HG03064 (cell line): Measurements from ENCODE around the gene NTN1.

Experiments
- ATAC-seq: cut with Tn5 transposase; IDR thresholded peaks from one replicate; pipeline ENCODE4 v1.9.1; 2021; ENCODE audit warnings: low read depth; ENCODE audit not compliant: unreplicated experiment

The NTN1 gene

GRCh38 chr17:9227819-9228407, 206.6 kb downstream of the NTN1 start:
- no peak for ATAC-seq

- no peak for ATAC-seq
Observed at GRCh38 chr17:9228408-9229159, 207.3 kb downstream of the NTN1 start.

GRCh38 chr17:9229160-9229825, 208.0 kb downstream of the NTN1 start:
- ATAC-seq = no peak

GRCh38 chr17:9229826-9230201, 208.5 kb downstream of the NTN1 start:
- ATAC-seq = no peak

GRCh38 chr17:9230346-9230745, 209.0 kb downstream of the NTN1 start:
- ATAC-seq = no peak

GRCh38 chr17:9230861-9231260, 209.6 kb downstream of the NTN1 start:
- no peak for ATAC-seq

GRCh38 chr17:9231449-9232154, 210.3 kb downstream of the NTN1 start:
- ATAC-seq = no peak

GRCh38 chr17:9232155-9232475, 210.8 kb downstream of the NTN1 start:
- no peak for ATAC-seq

GRCh38 chr17:9232591-9233270, 211.4 kb downstream of the NTN1 start:
- ATAC-seq = no peak

- no peak for ATAC-seq
Observed at GRCh38 chr17:9233271-9233599, 211.9 kb downstream of the NTN1 start.

GRCh38 chr17:9233761-9234160, 212.5 kb downstream of the NTN1 start:
- ATAC-seq = no peak

- ATAC-seq = no peak
Observed at GRCh38 chr17:9234389-9234945, 213.2 kb downstream of the NTN1 start.

- no peak for ATAC-seq
Observed at GRCh38 chr17:9235346-9235745, 214.0 kb downstream of the NTN1 start.

GRCh38 chr17:9236286-9237052, 215.2 kb downstream of the NTN1 start:
- ATAC-seq = no peak

GRCh38 chr17:9237053-9237410, 215.7 kb downstream of the NTN1 start:
- ATAC-seq = no peak

- no peak for ATAC-seq
Observed at GRCh38 chr17:9237661-9238301, 216.5 kb downstream of the NTN1 start.

GRCh38 chr17:9238340-9239245, 217.3 kb downstream of the NTN1 start:
- no peak for ATAC-seq

GRCh38 chr17:9239246-9239792, 218.0 kb downstream of the NTN1 start:
- ATAC-seq = no peak
